NOMO-1 treated with dmso at 0.1 percent for 144 hours (cell line): ENCODE data around the gene AK1.

Source experiments
- DNase-seq: peaks from one replicate; lab custom pipeline; 2025; ENCODE audit not compliant: unreplicated experiment; lab: John Stamatoyannopoulos, UW

The AK1 gene

DNA sequence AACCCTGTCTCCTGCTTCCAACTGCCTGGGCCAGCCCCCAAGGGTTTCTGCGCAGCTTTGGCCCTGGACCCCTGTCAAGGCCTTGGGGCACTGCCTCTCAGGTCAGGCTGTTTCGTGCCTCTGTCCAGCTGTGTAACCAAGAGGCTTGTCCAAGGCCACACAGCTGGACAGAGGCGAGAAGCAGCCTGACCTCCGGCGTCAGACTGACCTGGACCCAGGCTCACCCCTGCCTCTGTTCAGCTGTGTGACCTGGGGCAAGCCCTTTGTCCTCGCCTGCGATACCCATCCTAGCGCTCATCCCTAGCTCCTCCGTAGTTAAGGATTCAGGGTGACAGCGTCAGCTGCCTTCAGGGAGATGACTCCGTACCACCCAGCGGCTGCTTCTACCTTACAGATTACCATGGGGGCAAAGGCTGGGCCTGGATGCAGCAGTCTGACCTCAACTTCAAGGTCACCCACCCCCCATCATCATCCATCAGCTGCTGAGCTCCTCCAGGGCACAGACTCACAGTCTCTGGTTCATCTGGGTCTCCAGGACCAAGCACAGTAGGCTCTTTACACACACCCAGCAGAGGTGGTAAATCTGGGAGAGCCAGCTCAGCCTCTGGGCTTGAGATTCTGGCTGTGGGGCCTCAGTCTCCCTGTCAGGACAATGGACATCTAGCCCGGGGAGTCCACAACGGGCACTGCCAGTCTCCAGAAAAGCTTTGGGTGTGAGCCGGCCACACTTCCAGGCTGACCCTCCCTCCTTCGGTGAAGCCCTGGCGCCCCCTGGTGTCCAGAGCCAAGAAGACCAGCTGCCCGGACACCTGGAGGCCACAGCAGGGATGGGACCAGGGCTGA, 7.9 kb downstream of the AK1 start:
- DNase-seq = peak; percentile 60

DNA sequence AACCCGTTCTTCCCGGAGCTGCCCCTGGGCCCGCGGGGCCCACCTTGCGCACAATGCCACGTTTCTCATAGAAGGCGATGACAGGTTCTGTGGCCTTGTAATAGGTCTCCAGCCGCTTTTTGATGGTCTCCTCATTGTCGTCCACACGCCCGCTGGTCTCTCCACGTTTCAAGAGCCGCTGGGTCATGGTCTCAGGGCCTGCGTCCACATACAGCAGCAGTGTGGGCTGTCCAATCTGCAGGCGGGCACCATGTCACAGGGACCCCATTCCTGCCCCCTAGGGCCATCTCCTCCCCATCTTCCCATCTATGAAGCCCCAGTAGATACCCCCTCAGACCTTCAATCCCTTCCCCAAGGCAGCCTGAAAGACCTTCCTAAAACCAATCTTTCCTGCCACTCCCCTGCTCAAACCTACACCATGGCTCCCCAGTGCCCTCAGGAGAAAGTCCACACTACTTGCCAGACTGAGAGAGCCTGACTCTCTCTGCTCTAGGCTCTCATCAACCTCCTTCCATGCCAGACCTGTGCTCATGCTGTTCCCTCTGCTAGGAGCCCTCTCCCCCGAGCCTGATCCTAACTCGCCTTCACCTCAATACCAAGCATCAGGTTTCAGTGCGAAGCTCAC, 9.1 kb downstream of the AK1 start:
- no peak for DNase-seq

DNA sequence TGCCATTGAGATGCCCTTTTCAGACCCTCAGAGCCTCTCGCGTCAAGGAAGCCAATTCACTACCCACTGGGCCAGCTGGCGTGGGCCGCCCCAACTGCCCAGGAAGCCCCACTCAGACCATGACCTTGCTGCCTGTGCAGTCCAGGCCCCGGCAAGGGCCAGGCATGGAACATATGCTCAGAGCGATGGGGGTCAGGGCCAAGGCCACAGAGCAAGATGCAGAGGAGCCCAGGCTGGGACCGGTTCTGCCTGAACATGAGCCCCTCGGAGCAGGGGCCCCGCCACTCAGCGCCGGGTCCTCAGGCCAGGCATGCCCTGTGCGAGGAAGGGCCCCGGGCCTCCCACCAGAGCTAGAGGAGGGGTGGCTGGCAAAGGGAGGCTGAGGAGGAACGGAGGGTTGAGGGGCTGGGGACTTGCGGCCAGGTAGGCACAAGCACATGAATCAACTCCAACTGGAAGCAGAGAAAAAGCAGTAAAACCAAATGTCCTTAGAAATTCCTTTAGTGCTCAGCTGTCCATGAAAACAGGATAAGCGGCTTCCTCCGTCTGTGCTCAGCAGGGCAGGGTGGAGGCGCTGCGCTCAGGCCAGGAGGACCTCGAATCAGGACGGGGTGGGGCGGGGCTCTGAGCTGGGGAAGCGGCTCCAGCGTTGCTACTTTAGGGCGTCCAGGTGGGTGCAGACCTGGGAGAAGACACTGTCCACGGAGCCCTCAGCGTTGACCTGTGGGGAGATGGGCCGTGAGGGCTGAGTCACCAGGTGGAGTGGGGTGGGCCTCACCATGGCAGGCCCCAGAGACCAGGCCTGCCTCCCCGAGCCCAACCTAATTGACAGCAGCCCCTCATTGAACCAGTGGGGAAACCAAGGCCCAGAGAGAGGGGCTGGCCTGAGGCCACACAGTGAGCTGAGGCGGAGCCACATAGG, 9.9 kb downstream of the AK1 start:
- DNase-seq = no peak

DNA sequence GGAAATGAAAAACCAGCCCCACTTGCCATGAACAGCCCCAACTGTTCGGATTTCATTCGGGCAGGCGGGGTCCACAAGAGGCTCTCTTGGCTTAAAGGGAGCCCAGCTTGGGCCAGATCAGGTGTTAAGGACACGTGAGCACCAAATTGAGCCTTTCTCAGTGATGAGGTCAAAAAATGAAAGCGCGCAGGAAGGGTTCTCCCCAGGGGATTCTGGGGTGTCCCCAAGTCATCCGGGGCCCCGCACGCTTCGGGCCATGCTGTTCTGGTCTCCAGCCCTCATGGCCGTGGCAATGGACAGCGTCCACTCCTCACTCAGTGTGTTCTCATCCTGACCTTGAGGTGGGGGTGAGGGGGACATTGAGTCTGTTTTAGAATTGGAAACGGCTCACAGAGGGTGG, 10.9 kb downstream of the AK1 start:
- DNase-seq = no peak

DNA sequence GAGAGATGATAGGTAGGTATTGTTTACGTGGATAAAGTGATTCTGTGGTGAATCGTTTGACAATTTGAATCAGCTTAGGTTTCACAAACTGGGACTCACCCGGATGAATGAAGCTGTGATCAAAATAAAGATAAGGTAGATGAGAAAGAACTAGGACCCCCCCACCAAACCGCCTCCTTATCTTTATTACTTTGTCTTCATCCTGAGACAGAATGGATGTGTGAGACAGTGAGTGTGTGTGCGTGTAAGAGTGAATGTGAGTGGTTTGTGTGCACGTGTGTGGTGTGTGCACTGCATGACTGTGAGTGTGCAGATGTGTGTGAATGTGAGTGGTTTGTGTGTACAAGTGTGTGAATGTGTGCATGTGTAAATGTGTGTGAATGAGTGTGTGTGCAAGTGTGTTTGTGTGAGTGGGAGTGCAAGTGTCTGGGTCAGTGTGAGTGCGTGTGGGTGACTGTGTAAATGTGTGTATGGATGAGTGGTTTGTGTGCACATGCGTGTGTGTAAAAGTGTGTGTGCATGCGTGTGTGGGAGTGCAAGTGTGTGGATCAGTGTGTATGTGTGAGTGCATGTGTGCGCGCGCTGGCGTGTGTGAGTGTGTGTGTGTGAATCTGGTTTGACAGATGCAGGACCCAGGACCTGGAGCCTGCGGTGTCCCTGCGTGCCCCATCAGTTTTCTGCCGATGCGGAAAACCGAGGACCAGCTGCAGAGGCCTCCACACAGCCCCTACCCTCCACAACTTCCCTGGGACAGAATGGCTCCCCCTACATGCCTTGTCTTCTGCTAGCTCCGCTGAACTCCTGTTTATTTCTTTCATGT, 11.6 kb downstream of the AK1 start:
- no peak for DNase-seq

DNA sequence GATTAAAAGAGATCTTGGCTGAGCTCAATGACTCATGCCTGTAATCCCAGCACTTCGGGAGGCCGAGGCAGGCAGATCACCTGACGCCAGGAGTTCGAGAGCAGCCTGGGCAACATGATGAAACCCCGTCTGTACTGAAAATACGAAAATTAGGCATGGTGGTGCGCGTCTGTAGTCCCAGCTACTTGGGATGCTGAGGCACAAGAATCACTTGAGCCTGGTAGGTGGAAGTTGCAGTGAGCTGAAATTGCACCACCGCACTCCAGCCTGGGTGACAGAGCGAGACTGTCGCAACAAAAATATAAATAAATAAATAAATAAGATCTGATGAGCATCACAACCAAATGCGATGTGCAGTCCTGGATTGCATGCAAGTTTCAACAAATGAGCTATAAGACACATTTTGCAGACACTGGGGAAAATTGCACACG, 14.3 kb downstream of the AK1 start:
- no peak for DNase-seq

DNA sequence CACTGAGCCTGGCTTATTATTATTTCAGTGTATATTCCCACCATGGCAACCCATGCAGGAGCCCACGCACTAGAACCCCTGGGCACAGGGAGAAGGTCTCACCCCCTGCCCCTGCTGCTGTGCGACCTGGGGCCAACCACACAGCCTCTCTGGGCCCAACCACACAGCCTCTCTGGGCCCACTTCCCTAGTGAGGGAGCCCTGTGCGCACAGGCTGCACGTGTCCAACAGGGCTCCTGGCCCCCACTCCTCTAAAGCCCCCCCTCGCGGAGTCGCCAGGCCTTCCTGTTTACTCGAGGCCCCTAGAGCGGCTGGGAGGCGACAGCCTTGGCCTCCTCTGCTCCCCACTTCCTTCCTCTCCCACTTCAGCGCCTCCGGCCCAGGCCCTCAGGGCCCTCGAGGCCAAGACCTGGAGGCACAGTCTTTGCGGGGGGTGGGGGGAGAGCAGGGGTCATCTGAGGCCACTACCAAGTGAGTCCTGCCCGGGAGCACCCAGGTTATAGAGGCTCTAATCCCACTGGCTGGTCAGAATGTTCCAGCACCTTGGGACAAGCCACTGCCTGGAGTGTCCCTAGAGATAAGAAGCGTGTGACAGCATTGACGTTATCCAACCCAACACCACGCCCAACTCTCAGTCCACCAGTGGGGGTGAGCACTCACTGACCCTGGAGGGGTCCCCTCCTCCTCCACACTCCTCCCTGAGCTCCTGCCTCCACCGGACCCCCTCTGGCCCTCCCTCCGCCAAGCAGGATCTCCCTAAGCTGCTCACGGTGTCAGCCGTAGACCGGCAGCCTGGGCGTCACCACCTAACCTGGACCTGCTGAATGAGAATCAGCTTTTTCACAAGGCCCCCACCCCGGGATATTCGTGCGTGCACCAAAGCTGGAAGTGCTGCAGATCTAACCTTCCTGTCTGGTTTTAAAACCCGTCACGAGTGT, 15.1 kb downstream of the AK1 start:
- DNase-seq = peak; percentile 89

DNA sequence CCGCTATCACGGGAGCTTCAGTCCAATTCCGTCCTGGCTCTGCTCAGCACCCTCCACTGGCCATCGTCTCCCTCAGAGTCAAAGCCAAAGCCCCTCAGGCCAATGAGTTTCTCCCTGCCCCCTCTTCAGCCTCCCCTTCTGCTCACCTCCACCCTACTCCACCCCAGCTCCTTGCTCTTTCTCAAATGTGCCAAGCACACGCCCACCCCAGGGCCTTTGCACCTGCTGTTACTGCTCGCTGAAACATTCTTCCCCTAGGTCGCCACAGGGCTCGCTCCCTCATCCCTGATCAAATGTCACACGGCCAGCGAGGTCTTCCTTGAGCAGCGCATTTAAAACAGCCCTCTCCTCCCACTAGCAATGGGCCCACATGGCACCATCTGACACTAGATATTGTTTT, 16.7 kb downstream of the AK1 start:
- DNase-seq = no peak

DNA sequence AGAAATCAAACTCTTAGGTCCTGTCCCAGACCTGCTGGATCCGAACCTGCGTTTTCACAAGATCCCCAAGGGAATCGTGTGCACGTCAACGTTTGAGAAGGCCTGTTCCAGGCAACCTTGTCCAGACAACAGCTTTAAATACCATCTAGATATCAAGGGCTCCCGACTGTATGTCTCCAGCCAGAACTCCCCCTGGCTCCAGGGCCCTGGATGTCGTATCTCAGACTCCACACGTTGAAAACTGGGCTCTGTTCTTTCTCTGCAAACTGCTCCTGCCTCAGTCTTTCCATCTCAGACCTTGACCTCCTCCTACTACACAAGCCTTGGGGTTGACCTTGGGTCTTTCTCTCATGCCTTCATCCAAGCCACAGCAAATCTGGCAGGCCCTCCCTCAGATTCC, 17.2 kb downstream of the AK1 start:
- DNase-seq = no peak

DNA sequence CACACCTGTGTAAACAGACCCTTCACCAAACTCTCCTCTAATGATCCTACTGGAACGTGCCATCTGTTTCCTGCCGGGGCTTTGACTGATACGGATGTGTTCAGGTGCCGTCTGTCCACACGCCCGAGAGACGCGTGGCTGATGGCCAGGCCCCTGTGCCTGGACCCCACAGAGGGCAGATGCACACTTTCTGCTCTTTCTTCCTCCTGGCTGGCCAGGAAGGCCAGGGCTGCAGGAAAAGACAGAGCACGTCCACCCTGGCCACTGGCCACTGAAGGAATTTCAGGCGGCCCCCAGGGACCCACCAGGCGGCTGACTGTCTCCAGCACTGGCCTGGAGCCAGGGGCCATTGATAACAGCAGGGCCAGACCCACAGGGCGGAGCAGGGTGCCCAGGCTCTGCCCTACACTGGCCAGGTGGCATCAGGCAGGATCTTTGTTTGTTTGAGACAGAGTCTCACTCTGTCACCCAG, 19.4 kb downstream of the AK1 start:
- DNase-seq = no peak

DNA sequence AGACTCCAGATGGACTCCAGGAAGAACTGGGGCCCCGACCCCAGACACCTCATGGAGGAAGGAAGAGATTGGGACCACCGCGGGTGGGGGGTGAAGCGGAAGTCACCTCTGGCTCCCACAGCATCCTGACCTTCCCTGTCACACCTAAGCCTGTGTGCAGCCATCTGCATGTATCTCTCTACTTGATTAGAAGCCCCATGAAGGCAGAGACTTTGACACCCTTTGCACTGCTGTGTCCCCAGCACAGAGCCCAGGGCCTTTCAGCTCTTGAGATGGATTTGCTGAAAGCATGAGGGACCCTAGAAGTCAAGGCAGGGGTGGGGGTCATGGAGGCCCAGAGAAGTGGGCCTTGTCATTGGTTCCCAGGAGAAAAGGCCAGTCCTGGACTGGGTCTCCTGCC, 20.2 kb downstream of the AK1 start:
- DNase-seq = no peak

DNA sequence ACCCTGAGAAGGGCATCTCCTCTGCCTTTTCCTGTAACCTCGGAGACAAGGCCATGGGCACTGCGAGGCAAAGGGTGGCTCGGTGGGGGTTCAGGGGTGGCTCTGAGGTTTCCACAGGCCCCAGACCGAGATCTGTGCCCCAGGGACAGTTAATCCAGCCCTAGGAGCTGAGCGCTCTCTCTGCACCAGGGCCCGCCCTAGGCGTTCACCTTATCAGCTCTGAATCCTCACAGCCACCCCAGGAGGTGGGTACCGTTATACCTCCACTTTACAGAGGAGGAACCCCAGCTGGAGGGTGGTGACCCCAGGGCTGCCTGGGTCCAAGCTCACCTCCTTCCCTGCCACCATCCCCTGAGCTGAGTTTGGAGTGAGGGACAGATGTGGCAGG, 20.8 kb downstream of the AK1 start:
- DNase-seq = no peak

DNA sequence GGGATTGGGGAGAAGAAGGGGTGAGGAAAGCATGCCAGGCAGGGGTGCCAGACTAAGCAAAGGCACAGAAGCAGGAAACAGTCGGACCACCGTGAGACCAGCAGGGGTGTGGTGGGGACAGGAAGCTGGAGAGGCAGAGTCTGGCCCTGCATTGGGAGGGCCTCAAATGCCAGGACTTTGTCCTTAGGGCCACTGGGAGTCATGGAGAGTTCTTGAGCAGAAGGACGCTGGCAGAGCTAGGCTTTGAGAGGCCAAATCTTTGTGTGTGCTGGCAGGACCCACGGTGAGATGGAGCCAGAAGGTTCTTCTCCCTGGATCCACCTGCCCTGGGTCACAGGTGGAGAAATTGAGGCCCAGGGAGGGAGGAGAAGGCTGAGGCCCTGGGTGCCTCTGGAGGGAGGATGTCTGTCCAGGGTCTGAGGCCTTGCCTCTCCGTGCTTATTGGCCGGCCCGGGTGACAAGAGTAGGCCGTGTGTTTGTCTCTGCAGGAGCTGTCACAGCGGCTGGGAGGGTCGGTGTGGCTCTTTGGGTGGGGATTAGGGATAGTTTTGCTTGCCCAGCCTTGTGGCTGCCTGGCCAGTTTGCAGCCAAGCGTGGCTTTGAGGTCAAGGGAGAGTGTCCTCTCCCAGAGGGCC, 21.3 kb downstream of the AK1 start:
- no peak for DNase-seq

DNA sequence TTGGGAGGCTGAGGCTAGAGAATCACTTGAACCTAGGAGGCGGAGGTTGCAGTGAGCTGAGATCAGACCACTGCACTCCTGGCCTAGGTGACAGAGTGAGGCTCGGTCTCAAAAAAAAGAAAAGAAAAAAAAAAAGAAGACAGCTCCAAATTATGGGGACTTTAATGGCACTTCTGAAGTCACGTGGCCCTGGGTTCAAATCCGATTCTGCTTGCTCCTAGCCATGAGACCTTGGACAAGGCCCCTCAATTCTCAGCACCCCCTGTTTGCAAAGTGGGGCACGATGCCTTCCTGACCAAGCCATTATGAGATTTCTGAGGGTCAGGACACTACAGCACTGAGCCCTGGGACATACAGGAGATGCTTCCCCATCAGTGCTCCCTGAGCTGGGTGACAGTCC, 22.0 kb downstream of the AK1 start:
- DNase-seq = no peak

DNA sequence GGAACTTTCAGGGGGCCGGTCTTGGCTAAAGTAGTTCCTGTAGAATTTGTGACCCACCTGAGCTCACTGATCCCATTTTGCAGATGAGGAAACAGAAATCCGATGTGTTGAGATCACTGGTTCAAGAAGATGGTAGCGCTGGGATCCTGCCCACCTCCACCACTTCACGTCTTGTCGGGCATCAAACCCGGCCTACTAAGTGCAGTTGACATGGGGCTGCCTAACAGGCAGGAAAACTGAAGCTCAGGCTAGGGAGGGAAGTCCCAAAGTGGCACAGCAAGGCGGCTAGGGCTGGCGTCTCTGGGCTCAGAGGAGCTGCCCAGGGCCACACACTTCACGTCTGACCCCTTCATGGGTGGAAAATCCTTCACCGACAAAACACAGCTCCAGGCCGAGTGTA, 22.5 kb downstream of the AK1 start:
- DNase-seq = no peak

DNA sequence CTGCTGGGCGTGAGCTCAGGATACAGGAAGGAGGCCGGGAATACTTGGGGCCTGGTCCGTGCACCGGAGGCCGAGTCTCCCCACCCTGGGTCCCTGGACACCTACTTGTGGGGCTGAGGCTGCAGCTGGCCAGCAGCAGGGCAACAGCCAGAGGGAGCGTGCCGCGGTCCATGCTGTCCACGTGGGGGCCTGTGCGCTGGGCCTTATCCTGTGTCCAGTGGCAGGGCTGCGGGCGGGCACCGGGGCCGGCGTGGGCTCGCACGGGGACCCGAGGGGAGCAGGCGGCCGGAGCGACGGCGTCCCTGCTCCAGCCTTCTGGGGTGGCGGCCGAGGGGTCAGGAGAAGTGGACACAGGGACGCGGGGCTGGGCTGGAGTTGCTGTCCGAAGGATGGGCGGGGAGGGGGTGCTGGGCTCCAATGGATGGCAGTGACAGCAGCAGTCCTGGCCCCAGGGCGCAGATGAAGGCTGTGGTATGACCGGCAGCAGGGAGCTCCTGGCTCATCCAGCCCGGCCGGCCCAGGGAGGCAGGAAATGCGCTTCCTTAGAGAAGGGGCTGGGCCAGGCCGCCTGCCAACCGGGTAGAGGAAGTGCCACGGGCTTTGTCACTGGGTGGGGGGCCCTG, 23.2 kb downstream of the AK1 start, which contains the start of gene ENG:
ENG (minus strand) TSS at position 475 of the 623 bp plus-strand sequence; CDS start at position 172, 303 bp downstream.
- peak; percentile 13 for DNase-seq

DNA sequence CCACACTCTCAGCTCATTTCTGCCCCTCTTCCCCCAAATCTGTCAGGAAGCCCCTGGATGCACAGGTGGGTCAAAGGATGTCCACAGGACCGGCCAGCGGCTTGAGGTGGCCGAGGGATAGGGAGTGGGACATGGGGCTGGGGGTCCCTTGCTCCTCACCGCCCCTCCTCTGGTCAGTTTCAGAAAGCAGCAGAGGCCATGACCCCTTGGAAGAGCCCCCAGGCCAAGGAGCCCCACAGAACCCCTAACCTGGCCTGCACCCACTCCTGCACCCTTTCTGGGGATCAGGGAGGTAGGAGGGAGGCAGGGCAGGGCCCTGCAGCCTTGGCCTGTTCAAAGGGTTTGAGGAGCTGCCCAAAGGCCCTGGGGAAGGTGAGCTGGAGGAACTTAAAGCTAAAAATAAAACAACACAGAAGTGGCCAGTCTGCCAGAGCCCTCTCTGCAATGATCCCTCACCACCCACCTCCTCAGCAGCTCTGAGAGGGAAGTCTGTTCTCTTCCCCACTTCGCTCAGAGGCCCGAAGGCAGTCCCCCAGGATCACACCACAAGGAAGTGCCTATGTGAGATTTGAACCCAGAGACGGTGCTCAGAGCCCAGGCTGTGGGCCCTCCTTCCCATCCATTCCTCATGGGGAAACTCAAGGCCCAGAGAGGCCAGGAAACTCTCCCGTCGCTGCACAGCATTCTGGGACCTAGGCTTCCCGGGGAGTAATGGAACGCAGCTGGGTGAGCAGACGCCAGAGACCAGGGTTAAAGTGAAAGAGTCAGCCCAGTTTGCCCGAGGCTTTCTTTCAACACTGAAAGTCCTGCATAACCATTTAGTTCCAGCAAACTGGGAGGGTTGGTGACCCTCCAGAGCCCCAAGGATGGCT, 23.9 kb downstream of the AK1 start:
- DNase-seq = no peak

DNA sequence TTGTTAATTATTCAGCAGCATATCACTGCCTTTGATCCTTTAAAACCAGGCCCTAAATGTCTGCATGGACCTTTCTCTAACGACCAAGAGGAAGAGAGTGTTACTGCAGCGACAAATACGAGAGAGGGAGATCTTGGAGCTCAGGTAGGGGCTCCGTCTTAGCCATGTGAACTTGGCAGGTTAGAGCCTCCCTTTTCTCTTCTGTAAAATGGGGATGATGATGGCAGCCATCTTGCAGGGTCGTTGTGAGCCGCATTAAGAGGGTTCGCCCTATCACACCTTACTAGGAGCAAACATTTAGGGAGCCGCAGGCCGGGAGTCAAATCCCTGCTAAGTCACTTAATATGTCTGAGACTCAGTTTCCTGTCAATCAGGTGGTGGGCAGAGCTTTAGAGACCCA, 24.6 kb downstream of the AK1 start:
- DNase-seq = no peak
